OCI-LY7 (cell line): ENCODE measurements around the gene ABCG2. TPM values are rescaled to one million over a fixed set of nuclear protein-coding genes. Genes with fewer than 3 reads are reported as not detected.

Source experiments
- BruUV-seq: library from RNA; stranded (reverse); fragments of 400-500 nt; replicated peaks from 2 replicates; lab custom pipeline; 2021; lab: Mats Ljungman, UMichigan
- CTCF ChIA-PET: fragments of 300-600 bp; sonication (Branson Sonifier 250); formaldehyde crosslinking; loops from one replicate; lab custom pipeline; 2022; ENCODE audit warnings: antibody characterized with exemption; ENCODE audit not compliant: unreplicated experiment; lab: Charles Lee
- POLR2A ChIA-PET: fragments of 300-600 bp; sonication (Branson Sonifier 250); formaldehyde crosslinking; loops from one replicate; lab custom pipeline; 2022; ENCODE audit warnings: antibody characterized with exemption; lab: Charles Lee
- DNase-seq: peaks from one replicate; pipeline ENCODE4 v3.0.0-alpha.2; 2015; ENCODE audit warnings: low spot score
- H2AFZ ChIP-seq: fragments of 200-600 bp; sonication (generic), shearing (Covaris generic); 2 replicates; pipeline ENCODE4 v1.6.1; 2014; ENCODE audit warnings: mild to moderate bottlenecking, antibody characterized with exemption, low read length, moderate library complexity
- H3K27ac ChIP-seq: fragments of 200-600 bp; sonication (generic); 2 replicates; pipeline ENCODE4 v1.5.1; 2014; ENCODE audit warnings: mixed run types, low read depth, mild to moderate bottlenecking, moderate library complexity, low read length, inconsistent platforms; ENCODE audit not compliant: poor library complexity, severe bottlenecking
- H3K36me3 ChIP-seq: fragments of 200-600 bp; sonication (generic); 2 replicates; pipeline ENCODE4 v1.6.1; 2014; ENCODE audit warnings: mild to moderate bottlenecking, antibody characterized with exemption, low read length, moderate library complexity, mixed read lengths; ENCODE audit not compliant: insufficient read depth
- H3K4me1 ChIP-seq: fragments of 200-600 bp; sonication (generic); 2 replicates; pipeline ENCODE4 v1.5.1; 2014; ENCODE audit warnings: mild to moderate bottlenecking, low read length; ENCODE audit not compliant: insufficient read depth, poor library complexity, severe bottlenecking
- H3K4me2 ChIP-seq: fragments of 200-600 bp; sonication (generic); 2 replicates; pipeline ENCODE4 v1.6.1; 2014; ENCODE audit warnings: mild to moderate bottlenecking, low read length
- H3K4me3 ChIP-seq: fragments of 200-600 bp; sonication (generic); 2 replicates; pipeline ENCODE4 v1.5.1; 2014; ENCODE audit warnings: mild to moderate bottlenecking, low read depth, low read length; ENCODE audit not compliant: poor library complexity, severe bottlenecking
- H3K79me2 ChIP-seq: fragments of 200-600 bp; sonication (generic); 2 replicates; pipeline ENCODE4 v1.6.1; 2016; ENCODE audit warnings: low read depth, mild to moderate bottlenecking, low read length, moderate library complexity, mixed read lengths; ENCODE audit not compliant: insufficient read depth
- H3K9me2 ChIP-seq: fragments of 200-600 bp; sonication (generic); 2 replicates; pipeline ENCODE4 v1.6.1; 2016; ENCODE audit warnings: mild to moderate bottlenecking, low read length, mixed read lengths; ENCODE audit not compliant: insufficient read depth
- H3K9me3 ChIP-seq: fragments of 200-600 bp; sonication (generic); 2 replicates; pipeline ENCODE4 v1.6.1; 2014; ENCODE audit warnings: mild to moderate bottlenecking, mixed run types, low read length, mixed read lengths
- H4K20me1 ChIP-seq: fragments of 200-600 bp; sonication (generic); 2 replicates; pipeline ENCODE4 v1.6.1; 2014; ENCODE audit warnings: mild to moderate bottlenecking, antibody characterized with exemption, low read length, moderate library complexity, mixed read lengths; ENCODE audit not compliant: insufficient read depth
- EZH2phosphoT487 ChIP-seq: fragments of 200-600 bp; sonication (generic); IDR thresholded peaks from 2 replicates; pipeline ENCODE4 v1.6.1; 2018; ENCODE audit warnings: low read depth, borderline replicate concordance, mild to moderate bottlenecking, mixed run types, antibody characterized with exemption, low read length, moderate library complexity, mixed read lengths
- intact Hi-C: fragments of 100-400 bp; cut with micrococcal nuclease; formaldehyde crosslinking; loops from one replicate; pipeline ENCODE4 v1.10.0; 2022; ENCODE audit not compliant: unreplicated experiment
- total RNA-seq, 2 experiments: library from RNA; depleted of rRNA in 1 of 2; stranded (reverse); fragments of >200 nt in 1 of 2; shearing (Covaris generic) in 1 of 2; gene quantifications; 2 replicates each; pipeline ENCODE4 v1.2.3, GENCODE V29; 2014 to 2022
- TF ChIP-seq, protein P1 (sequence below): fragments of 200-600 bp; sonication (generic); conservative IDR thresholded peaks from 2 replicates; pipeline ENCODE4 v1.5.1; 2014; ENCODE audit warnings: mild to moderate bottlenecking, antibody characterized with exemption, low read length, moderate library complexity, mixed read lengths

The ABCG2 gene
- total RNA-seq, 2 experiments from 2014 or later = not detected

DNA sequence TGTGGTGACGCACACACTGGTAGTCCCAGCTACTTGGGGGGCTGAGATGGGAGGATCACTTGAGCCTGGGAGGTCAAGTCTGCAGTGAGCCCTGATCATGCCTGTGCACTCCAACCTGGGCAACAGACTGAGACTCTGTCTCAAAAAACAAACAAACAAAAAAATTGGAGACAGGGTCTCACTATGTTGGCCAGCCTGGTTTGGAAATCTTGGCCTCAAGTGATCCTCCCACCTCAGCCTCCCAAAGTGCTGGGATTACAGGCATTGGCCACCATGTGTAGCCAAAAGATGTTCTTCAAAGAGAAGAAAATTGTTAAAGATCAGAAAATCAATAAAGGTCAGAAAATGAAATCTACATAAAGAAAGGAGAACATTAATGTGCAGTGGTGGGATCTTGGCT, 41.7 kb upstream of the ABCG2 start:
- Histone ChIP-seq H3K4me3 (no peak overlapping the region), H3K4me1 (no peaks in the 10 kb centered on the region), H3K27ac (no peak overlapping the region), H3K9me3 (no peaks in the 10 kb centered on the region), H3K4me2 (no peak overlapping the region), H3K79me2 (no peaks in the 10 kb centered on the region), H2AFZ (no peak overlapping the region), H3K36me3 (no peaks in the 10 kb centered on the region), H4K20me1 (no peaks in the 10 kb centered on the region), H3K9me2 (no peaks in the 10 kb centered on the region)
- ChIA-PET CTCF (no interaction called here), POLR2A (no interaction called here)
- intact Hi-C loops = no loop called here
- TF ChIP-seq EZH2phosphoT487 = no peak
- TF ChIP-seq, protein P1, sequence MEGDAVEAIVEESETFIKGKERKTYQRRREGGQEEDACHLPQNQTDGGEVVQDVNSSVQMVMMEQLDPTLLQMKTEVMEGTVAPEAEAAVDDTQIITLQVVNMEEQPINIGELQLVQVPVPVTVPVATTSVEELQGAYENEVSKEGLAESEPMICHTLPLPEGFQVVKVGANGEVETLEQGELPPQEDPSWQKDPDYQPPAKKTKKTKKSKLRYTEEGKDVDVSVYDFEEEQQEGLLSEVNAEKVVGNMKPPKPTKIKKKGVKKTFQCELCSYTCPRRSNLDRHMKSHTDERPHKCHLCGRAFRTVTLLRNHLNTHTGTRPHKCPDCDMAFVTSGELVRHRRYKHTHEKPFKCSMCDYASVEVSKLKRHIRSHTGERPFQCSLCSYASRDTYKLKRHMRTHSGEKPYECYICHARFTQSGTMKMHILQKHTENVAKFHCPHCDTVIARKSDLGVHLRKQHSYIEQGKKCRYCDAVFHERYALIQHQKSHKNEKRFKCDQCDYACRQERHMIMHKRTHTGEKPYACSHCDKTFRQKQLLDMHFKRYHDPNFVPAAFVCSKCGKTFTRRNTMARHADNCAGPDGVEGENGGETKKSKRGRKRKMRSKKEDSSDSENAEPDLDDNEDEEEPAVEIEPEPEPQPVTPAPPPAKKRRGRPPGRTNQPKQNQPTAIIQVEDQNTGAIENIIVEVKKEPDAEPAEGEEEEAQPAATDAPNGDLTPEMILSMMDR = no peak
- DNase-seq = no peak
- BruUV-seq = no TSS peak

DNA sequence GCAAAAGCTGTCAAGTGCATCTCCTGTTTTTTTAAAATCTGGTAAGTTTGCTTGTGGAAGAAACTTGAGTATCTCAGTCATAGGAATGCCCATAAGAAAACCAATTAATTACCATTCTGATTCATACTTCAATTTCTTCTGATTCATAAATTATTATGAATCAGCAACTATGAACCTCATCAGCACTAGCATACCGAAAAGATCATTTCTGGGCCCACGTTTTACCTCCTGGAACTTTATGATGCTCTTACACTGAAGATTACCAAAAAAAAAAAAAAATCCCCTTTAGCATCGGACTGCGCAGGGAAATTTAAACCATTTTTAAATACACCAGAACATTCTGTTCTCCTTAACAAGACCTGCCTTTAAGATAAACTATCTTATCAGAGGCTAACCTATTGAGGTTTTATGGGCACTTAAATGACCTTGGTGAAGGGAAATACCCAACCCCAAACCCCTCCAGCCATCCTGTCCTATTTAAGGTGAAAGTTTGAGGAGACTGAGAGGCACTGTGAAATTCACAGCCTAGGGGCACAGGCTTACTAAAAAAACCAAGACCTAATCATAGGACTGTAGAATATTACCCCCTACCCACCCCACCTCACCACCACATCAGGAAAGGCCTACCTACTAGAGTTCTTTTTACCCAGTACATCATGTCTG, 38.2 kb upstream of the ABCG2 start:
- H3K4me3 ChIP-seq = no peak overlapping the region
- H3K9me2 ChIP-seq = no peaks in the 10 kb centered on the region
- no peaks in the 10 kb centered on the region for H3K4me1 ChIP-seq
- no peak overlapping the region for H3K4me2 ChIP-seq
- H3K36me3 ChIP-seq = no peaks in the 10 kb centered on the region
- TF ChIP-seq, protein P1 = no peak
- no peak for TF ChIP-seq EZH2phosphoT487
- no peak for DNase-seq
- CTCF ChIA-PET = interaction anchor here (0.6 kb wide), 1 partner anchor 13 kb away, joined by 3 read pairs; no protein-coding TSS in a partner anchor
- no peak overlapping the region for H3K27ac ChIP-seq
- POLR2A ChIA-PET = interaction anchor here (0.7 kb wide), 2 partner anchors 339 to 798 kb away, joined by 3 to 4 read pairs; no protein-coding TSS in a partner anchor
- no peaks in the 10 kb centered on the region for H3K9me3 ChIP-seq
- no peaks in the 10 kb centered on the region for H3K79me2 ChIP-seq
- BruUV-seq = no TSS peak
- intact Hi-C loops = no loop called here
- H4K20me1 ChIP-seq = no peaks in the 10 kb centered on the region
- H2AFZ ChIP-seq = no peak overlapping the region

DNA sequence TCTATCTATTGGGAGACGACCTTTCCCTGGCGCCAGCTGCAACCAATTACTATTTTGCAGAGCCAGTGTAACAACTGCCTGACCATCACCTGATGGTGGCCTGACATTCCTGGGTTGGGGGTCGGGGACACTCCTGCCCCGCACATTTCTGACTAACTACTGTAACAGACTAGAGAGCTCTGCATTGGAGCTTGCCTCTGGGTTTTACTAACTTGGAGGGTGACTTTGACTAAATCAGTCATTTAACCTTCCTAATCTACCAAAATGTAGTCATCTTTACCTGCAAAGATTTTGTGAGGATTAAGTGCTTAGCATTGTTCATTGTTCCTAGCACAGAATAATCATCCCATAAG, 37.5 kb upstream of the ABCG2 start:
- ChIA-PET POLR2A (no interaction called here), CTCF (no interaction called here)
- H4K20me1 ChIP-seq = no peaks in the 10 kb centered on the region
- H3K9me2 ChIP-seq = no peaks in the 10 kb centered on the region
- H3K36me3 ChIP-seq = no peaks in the 10 kb centered on the region
- no peak overlapping the region for H3K4me2 ChIP-seq
- no peak overlapping the region for H3K27ac ChIP-seq
- no TSS peak for BruUV-seq
- no peak overlapping the region for H3K4me3 ChIP-seq
- no peaks in the 10 kb centered on the region for H3K9me3 ChIP-seq
- H3K79me2 ChIP-seq = no peaks in the 10 kb centered on the region
- TF ChIP-seq, protein P1 = no peak
- TF ChIP-seq EZH2phosphoT487 = no peak
- intact Hi-C loops = no loop called here
- H2AFZ ChIP-seq = no peak overlapping the region
- DNase-seq = no peak
- no peaks in the 10 kb centered on the region for H3K4me1 ChIP-seq
